GM18909 (cell line): ENCODE data around the gene CCDC6.

ENCODE experiments used
- ATAC-seq: cut with Tn5 transposase; IDR thresholded peaks from one replicate; pipeline ENCODE4 v1.9.1; 2021; ENCODE audit warnings: mild to moderate bottlenecking; ENCODE audit not compliant: unreplicated experiment, poor library complexity

Gene CCDC6

DNA sequence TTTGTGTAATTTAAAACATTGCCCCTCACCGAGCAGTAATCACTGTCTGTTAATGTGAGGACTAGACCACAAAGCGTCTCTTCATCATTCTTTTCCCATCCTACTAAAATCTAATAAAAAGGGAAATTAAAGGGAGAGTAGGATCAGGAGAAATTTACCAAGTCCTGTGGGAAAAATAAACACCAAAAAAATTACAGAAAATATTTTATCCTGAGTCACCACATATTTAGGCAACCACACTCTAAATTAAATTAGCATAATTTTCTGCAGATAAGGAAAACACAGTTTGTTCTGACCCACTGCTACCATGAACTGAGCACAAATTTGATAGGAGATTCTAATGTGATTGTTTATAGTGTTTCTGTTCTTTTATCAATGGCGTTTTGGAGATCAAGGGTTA lies 49.3 kb downstream of the CCDC6 start:
- ATAC-seq: no peak

- ATAC-seq: no peak
Observed at GRCh38 chr10:59856104-59856503, 50.3 kb downstream of the CCDC6 start.

DNA sequence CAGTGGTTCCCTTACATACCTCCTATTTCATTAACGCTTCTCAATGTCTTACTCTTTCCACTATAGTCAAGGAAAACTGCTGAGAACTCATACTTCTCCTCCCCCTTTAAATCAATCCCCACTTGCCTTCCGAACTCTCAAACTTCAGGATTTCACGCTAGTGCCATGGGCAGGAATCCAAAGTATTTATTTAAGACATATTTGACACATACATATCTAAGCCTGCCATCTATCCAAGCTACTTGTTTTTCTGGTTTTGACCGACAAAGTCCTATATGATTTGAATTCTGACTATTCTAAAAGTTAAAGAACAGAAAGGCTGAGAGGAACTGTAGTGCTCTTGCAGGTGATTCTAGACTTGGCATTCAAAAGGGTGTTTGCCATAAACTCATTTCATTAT lies 51.8 kb downstream of the CCDC6 start:
- ATAC-seq: no peak

- ATAC-seq: peak; percentile 51
Observed at GRCh38 chr10:59852670-59853069, 53.7 kb downstream of the CCDC6 start.

DNA sequence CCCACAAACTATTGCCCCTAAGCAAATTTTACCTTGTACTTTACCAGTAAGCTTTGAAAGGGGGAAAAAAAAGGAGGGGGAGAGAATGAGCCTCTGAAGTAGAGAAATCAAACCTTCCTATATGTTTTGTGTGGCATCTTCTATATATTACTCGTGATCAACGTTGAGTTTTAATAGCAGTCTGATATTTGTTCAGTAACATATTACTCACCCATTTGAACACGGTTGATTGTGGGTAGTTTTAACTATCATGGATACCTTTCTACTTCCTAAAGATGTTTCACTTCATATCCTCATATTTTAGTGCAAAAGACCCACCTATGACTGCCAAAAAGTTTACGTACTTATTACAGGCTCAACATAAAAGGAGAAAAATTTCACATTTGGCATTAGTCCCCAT lies 54.5 kb downstream of the CCDC6 start:
- no peak for ATAC-seq

DNA sequence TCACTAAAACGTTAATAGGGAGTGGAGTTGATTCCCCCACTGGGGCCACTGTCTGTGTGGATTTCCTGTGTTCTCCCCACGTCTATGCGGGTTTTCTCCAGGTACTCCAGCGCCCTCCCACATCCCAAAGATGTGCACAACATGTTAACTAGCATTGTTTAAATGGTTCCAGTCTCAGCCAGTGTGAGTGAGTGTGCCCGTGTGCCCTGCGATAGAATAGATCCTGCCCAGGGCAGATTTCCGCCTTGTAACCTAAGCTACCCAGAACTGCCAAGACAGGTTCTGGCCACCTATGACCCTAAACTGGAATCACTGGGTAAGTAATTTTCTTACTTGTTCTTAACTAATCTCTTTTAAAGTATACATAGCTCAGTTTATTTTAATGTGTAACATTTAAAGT lies 58.5 kb downstream of the CCDC6 start:
- no peak for ATAC-seq

GRCh38 chr10:59847326-59847725 lies 59.0 kb downstream of the CCDC6 start:
- no peak for ATAC-seq

- no peak for ATAC-seq
Observed at GRCh38 chr10:59844436-59844835, 61.9 kb downstream of the CCDC6 start.

GRCh38 chr10:59843748-59844147 lies 62.6 kb downstream of the CCDC6 start:
- no peak for ATAC-seq

DNA sequence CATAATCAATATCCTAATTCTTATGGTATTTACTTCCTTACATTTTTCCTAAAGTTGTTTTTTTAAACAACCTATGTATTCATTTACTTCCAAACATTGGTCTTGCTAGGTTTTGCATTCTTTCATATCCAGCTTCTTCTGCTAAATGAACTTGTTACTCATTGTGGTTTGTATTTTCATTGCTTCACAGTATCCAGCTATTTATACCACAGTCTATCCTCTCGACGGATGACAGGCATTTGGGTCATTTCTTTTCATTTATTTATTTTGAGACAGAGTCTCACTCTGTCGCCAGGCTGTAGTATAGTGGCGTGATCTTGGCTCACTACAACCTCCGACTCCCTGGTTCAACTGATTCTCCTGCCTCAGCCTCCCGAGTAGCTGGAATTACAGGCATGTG lies 66.8 kb downstream of the CCDC6 start:
- no peak for ATAC-seq

- ATAC-seq: no peak
Observed at GRCh38 chr10:59838085-59838789, 68.1 kb downstream of the CCDC6 start.

GRCh38 chr10:59833810-59834209 lies 72.5 kb downstream of the CCDC6 start:
- ATAC-seq: no peak

GRCh38 chr10:59832506-59832905 lies 73.8 kb downstream of the CCDC6 start:
- no peak for ATAC-seq

- no peak for ATAC-seq
Observed at GRCh38 chr10:59831658-59832503, 74.5 kb downstream of the CCDC6 start.

DNA sequence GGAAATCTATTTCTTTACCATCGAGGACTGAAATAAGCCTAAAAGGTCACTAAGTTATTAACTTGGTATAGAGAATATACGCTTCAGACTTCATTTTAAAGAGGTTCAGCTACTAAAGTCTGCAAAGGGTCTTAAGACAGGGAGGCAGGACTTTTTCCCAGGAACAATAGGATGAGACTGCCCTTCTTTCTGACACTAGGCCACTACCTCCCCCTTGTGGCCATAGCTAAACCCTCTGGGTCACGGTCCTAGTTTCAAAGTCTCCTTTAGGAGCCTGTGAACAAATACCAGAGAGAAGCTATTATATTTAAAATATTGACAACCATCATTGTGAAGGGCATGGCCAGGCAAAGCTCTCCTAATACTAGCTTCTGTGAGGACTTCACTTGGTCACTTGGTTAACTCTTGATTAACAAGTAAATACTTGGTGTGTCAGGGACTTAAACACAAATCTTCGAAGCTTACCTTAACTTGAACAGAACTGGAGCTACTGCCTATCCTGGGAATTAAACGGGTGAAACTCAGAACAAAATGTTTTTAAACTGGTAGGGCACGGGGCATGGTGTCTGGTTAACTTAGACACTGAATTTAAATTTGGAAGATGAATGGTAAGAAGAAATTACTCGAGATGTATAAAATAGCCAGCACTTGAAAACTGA lies 75.6 kb downstream of the CCDC6 start:
- ATAC-seq: no peak

- peak; percentile 79 for ATAC-seq
Observed at GRCh38 chr10:59829601-59830000, 76.8 kb downstream of the CCDC6 start.

GRCh38 chr10:59829024-59829423 lies 77.3 kb downstream of the CCDC6 start:
- no peak for ATAC-seq

- ATAC-seq: no peak
Observed at GRCh38 chr10:59825932-59826331, 80.4 kb downstream of the CCDC6 start.

- no peak for ATAC-seq
Observed at GRCh38 chr10:59823751-59824150, 82.6 kb downstream of the CCDC6 start.

- no peak for ATAC-seq
Observed at GRCh38 chr10:59823111-59823510, 83.2 kb downstream of the CCDC6 start.

DNA sequence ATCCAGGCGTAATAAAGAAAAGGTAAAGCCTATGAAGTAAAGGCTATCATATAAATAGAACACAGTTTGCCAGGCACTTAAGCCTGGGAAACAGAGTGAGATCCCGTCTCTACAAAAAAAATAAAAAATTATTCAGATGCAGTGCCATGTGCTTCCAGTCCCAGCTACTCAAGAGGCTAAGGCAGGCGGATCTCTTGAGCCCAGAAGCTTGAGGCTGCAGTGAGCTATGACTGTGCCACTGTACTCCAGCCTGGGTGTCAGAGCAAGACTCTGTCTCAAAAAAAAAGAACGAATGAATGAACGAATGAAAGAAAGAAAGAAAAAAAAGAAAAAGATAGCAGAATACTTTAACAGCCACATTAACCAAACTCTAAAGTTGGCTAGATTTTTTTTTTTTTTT lies 85.9 kb downstream of the CCDC6 start:
- ATAC-seq: no peak
